GM18909 (cell line): Measurements from ENCODE around the gene PDZD4.

Experiments used
- ATAC-seq: cut with Tn5 transposase; IDR thresholded peaks from one replicate; pipeline ENCODE4 v1.9.1; 2021; ENCODE audit warnings: mild to moderate bottlenecking; ENCODE audit not compliant: unreplicated experiment, poor library complexity

Gene PDZD4, protein sequence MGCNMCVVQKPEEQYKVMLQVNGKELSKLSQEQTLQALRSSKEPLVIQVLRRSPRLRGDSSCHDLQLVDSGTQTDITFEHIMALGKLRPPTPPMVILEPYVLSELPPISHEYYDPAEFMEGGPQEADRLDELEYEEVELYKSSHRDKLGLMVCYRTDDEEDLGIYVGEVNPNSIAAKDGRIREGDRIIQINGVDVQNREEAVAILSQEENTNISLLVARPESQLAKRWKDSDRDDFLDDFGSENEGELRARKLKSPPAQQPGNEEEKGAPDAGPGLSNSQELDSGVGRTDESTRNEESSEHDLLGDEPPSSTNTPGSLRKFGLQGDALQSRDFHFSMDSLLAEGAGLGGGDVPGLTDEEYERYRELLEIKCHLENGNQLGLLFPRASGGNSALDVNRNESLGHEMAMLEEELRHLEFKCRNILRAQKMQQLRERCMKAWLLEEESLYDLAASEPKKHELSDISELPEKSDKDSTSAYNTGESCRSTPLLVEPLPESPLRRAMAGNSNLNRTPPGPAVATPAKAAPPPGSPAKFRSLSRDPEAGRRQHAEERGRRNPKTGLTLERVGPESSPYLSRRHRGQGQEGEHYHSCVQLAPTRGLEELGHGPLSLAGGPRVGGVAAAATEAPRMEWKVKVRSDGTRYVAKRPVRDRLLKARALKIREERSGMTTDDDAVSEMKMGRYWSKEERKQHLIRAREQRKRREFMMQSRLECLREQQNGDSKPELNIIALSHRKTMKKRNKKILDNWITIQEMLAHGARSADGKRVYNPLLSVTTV

GRCh38 chrX:153829799-153830639 lies at the start of gene PDZD4:
PDZD4 (minus strand) TSS chrX:153830544; CDS start chrX:153830298, 246 bp downstream.
- no peak for ATAC-seq

DNA sequence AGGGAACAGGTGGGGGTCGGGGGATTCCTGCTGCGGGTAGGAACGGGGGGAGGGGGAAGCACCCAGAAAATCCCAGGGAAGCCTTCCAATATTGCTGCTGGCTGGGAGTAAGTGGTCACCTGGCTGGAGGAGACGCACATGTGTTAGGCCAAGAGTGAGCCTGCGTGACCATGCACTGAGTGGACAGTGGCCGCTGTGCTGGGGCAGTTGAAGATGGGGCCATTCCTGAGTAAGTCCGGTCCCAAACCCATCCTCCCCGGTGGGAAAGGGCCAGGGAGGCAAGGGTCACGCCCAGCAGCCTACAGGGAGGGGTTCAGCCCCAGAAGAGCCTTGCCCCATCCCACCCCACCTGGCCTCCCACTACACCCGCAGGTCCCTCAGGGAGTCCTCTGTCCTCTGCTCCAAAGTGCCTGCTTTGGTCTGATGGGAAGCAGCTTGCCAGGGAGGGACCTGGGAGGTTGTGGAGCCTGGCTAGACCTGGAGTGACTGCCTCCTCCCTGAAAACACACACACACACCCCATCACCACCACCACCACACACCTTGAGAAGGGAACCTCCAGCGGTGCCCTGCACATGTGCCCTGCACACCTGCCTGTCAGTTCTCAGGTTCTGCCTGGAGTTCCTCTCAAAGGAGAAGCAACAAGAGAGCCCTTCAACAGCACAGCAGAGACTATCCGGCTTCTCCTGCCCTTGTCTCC lies 49.5 kb upstream of the PDZD4 start:
- no peak for ATAC-seq

DNA sequence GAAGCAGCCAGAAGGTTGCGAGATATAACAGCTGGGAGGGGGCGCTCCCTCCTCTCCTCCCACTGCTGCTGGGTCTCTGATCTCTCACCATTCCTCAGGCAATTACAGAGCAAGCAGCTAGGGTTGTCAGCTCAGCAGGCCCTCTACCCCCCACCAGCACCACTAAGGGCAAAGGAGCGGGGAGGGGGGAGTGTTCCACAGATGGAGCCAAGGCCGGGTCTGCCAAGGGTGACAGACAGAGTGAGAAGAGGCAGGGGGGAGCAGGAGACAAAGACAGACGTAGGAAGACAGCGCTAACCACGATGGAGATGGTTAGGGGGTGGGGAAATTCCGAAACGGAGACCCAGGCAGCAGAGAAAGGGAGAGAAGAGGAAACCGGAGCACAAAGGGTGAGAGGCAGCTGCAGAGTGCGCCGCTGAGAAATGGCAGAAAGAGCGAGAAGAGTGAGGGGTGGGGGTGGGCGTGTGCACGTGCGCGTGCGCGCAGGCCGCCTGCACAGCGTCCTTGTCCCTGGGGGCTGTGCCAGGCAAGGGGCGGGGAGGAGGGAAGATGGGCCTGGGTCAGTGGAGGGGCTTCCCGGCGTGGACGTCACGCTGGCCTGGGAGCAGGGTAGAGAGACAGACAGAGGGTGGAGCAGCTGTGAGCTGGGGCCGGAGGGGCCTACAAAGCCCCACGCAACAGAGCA lies 48.8 kb upstream of the PDZD4 start:
- no peak for ATAC-seq

GRCh38 chrX:153878345-153878744 lies 48.0 kb upstream of the PDZD4 start:
- ATAC-seq = no peak

DNA sequence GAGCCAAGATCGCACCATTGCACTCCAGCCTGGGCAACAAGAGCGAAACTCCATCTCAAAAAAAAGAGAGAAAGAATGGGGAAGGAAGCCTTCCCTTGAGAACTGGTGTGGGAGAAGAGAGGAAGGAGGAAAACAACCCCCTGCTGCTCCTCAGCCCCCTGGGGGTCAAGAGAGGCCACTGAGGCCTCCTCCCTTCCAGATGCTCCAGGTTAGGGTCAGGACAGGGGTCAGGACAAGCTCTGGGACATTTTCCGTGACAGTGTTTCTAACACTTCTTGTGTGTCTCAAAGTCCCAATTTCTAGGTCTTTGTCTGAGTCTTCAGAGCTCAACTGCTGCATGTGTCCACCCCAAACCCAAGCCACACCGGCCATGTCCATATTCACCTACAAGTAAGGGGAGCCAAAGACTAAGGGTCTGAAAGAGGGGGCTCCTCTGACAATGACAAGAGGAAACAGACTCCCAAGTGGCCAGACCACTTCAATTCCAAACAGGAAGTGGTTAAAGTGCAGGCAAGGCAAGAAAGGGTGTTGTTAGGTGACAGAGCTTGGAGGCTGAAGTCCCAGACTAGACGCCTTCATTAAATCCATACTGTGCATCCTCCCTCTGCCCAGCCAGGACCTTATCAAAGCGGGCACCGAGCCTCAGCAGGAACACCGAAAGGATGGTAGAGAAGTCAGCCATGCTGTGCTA lies 47.4 kb upstream of the PDZD4 start:
- ATAC-seq = no peak

- no peak for ATAC-seq
Observed at GRCh38 chrX:153876112-153876491, 45.8 kb upstream of the PDZD4 start.

DNA sequence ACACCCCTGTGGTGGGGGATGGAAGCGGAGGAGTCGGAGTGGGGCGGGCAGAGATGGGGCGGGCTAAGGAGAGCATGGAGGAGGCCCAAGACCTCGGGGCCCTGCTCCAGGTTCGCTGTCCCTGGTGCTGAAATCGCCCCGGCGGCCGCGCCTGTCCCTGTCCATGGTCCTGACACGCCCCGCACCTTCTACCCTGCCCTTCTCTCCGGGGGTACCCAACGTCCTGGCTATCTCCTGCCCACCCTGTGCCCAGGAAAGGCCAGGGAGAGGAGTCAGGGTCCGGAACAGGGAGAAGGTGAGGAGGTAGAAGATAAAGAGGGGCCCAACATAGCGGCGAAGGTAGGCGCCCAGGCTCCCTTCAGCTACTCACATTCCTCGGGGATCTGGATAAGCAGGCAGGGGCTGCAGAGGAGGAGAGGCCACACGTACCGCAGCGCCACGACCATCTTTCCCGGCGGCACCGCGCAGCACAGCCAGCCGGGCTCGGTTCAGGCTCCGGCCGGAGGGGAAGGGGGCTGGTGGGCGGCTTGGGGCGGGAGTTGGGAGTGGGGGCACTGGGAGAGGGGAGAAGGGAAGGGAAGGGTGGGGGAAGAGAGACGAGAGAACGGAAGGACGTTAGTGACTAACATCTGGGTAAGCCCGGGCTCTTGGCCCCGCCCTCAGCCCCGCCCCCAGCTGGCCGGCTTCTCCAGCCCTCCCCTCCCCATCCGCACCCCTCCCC lies 45.2 kb upstream of the PDZD4 start:
- no peak for ATAC-seq

DNA sequence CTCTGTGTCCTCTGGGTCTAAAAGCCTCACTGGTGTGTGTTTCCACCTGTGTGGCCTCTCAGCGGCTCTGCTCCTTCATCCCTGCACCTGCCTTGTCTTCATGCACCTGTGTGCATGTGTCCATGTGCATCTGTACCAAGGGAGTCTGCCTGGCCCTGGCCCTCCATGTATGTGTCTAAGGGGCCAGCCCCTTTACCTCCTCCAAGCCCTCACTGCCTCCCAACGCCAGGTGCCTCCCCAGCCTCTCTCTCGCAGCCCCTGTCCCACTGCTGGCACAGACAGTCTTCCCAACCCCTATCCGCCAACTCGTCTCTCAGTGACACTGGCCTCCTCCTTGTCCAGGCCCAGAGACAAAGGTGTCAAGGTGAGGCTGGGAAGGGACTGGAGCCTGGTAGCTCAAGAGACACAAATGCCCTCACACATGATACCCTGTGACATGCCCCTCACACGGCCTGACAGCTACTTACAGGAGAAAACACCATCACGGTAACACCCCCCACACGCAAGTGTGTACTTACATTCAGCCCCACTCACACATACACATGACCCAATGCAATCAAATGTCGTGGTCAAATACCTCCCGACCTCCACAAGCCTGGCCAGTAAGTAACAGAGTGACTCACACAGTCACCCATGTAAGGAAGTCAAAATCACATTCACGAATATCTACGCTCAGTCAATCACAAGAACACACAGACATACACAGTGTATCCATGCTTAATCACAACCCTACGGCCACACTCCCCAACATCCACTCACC lies 44.2 kb upstream of the PDZD4 start:
- ATAC-seq = no peak

DNA sequence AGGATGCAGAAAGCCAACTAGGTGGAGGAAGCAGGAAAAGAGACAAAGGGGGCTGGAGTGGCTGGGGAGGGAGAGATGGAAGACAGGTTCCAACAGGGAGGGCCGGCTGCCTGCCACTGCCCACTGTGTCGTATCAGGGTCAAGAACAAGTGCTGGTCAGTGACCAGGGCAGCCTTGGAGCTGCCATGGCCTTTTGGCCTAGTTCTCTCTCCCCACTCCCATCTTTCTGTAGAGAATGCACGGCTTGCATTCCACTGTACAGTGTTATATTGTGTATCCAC lies 43.7 kb upstream of the PDZD4 start:
- ATAC-seq = no peak

DNA sequence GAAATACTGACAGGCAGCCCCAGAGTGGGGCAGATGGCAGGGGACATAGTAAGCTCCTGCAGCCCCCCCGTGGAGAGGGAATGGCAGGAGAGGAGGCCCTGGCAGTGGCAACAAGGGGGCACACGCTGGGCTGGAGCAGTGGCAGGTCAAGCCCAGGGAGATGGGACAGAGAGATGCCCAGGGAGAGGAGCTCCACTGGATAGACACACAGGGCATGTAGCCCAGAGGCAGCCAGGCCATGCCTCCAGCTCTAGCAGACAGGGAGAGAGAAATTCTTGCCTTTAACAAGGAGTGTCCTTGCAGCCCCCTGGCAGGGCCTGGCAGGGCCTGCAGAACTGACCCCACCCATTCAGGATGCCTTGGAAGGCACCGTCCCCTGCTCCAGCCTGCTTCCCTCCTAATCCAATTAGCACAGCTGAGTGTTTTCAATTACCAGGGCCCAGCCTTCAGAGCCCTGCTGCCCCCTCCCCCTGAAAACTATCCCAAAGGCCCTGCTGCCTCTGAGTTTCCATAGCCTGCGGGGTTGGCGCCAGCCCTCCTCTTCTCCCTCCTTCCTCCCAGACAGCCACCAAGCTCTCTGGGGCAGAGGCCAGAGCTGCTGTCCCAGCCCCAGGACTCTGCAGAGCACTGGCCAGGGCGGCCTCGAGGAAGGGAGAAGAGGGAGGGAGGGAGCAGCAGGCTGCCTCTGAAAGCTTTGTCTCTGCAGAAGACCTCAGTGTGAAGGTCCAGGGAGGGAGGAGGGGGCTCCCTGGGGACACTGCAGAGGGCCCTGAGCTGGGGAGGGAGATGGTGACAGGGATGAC lies 43.1 kb upstream of the PDZD4 start:
- ATAC-seq = no peak

DNA sequence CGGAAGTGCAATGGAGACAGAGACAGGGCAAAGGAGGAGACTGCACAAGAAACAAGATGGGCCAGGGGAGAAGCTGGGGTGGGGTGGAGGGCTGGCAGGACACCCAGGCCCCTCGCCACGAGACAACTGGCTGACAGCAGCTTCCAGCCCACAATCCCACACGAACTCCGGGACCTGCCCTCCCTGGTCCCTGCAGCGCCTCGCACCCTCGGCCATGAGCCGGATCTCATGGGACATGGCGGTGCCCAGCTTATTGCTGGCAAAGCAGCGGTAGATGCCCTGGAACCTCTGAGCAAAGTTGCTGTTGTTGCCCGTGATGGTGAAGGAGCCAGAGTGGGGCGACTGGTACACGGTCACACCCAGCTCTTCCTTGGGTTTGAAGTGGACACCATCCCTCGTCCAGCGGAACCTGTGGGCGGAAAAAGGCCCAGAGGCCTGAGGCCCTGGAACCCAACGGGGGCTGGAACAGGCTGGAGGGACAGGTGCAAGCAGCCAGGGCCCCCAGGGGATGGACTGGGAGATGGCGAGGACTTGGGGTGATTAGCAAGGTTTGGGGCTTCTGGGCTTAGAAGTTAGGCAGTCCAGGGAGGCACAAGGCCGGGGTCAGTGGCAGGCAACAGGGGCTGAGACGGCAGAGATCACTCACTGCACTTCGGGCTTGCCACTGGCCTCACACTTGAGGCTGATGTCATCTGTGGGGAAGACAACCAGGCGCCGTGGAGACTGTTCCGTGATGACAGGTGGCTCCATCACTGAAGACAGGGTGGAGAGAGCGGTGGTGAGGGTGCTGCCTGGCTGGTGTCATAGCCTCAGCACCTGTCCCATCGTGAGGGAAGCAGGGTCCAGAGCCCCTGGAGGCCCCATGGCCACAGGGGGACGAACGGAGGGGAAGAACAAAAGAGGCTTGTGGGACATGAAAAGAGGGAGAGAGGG lies 41.9 kb upstream of the PDZD4 start:
- no peak for ATAC-seq

GRCh38 chrX:153871451-153871850 lies 41.1 kb upstream of the PDZD4 start:
- ATAC-seq = no peak

- ATAC-seq = no peak
Observed at GRCh38 chrX:153870791-153871360, 40.5 kb upstream of the PDZD4 start.

DNA sequence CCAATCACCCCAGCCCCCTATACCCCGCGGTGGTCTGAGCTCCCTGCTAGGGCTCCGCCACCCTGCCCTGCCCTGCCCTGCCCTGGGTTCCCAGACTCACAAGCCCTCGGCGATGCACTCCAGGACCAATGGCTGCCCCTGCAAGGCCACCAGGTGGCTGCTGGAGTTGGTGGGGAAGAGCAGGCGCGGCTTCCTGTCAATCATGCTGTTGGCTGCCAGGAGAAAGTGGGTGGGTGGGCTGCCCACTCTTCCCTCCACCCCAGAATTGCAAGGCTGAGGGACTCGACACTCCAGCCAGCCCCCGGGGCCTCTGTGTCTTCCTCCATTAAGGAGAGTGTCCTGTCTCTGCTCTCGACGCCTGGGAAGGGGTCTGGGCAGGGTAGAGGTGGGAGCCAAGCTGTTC lies 39.9 kb upstream of the PDZD4 start:
- ATAC-seq = no peak

- ATAC-seq = no peak
Observed at GRCh38 chrX:153869473-153870287, 39.3 kb upstream of the PDZD4 start.
